Myocyte (in vitro differentiated cells): ENCODE results near the gene POU3F1. TPM values are rescaled to one million over a fixed set of nuclear protein-coding genes. Genes with fewer than 3 reads are reported as not detected.
A peak's percentile ranks its signal among the peaks of the same experiment; 100 is the strongest.
"Not testable (repeated sequence)": the region's sequence is repeated elsewhere in the genome, so short reads cannot be mapped to it uniquely, and the experiment has no call there.

Experiments used
- DNase-seq: peaks from one replicate; pipeline ENCODE4 v3.0.0-alpha.2; 2012; ENCODE audit warnings: low read depth
- total RNA-seq: library from RNA; depleted of rRNA; stranded (reverse); fragments of >200 nt; gene quantifications from 2 replicates; pipeline ENCODE4 v1.2.3, GENCODE V29; 2014

The POU3F1 gene
- total RNA-seq, 1 donor from 2014 or later: 0.21 TPM

DNA sequence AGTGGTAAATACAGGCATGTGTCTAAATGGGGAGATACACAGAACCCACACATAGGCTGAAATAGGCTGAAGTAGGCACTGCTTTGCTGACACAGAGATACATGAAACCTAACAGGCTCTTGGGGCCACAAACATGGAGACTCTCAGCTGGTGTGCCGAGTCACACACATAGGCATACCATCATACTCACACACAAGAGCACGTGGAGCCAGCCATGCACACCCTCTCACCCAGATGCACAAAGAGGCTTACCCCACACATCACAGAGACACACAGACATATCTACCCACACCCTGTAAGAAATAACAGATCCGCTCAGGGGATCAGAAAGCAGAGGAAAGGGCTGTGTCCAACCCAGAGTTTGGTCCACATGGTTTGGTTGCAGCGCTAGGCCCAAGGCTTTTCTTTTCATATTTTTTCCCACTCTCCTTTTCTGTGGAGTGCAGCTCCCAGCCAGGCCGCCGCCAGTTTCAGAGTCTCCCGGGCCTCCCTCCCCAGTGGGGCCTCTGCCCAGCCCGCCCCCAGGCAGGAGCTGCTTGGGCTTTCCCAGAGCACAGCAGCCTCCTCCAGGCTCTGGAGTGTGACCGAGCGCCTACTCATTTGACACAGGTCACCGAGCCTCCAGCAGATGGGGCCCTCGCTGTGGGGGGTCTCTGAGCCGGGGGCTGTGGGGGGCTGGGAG is 3.9 kb upstream of the POU3F1 start:
- no peak for DNase-seq

DNA sequence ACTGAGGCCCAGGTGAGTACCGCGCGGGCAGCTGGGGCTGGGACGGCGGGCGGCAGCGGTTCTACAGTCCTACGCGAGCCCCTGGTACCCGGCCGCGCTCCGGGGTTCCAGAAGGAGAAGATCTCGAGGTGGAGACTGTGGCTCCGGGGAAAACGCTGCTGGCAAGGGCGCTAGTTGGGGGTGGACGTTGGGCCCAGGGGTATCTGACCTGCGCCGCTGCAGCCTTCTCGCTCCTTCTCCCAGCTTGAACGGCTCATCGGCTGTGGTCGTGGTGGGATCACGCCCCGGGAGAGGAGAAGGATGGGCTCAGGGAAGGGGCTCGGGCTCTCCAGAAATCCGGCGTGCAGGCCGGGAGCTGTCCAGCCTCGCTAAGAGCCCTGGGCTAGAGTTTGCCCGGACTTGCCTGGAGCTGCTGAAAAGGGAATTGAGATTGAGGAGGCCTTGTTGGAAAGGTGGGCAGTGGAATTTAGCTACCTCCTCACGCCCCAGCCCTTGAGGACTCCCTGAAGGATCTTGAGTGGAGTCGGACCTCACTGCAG is 1.1 kb upstream of the POU3F1 start:
- peak; percentile 58 for DNase-seq

DNA sequence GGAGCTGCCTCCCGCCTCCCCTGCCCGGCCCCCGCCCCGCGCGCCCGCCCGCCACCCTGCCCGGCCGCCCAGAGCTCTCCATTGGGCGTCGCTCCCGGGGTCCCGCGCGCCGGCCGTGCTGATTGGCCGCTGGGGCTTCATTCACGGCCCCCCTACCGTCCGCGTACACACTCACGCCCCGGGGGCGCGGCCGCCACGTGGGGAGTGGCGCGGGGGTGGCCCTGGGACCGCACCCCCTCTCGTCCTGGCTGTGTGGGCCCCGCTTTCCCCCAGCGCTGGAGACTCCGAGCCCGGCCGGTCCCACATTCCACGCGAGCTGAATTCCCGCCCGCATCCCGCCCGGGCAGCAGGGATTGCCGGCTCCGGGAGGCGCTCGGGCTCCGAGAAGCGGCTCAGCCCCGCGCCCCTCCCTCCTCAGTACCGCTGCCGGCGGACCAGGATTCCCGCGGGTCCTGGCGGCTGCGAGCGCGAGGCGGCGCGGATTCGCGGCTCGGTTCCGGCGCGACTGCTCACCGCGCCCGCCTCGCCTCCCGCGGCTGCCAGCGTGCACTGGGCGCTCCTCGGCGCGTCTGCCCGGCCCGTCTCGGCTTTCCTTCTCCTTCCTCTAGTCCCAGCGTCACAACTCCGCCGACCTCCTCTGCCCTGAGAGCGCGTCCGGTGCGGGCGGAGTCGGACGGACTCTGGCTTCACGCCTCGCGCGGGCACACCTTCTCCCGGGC is 450 bp upstream of the POU3F1 start:
- peak; percentile 87 for DNase-seq

DNA sequence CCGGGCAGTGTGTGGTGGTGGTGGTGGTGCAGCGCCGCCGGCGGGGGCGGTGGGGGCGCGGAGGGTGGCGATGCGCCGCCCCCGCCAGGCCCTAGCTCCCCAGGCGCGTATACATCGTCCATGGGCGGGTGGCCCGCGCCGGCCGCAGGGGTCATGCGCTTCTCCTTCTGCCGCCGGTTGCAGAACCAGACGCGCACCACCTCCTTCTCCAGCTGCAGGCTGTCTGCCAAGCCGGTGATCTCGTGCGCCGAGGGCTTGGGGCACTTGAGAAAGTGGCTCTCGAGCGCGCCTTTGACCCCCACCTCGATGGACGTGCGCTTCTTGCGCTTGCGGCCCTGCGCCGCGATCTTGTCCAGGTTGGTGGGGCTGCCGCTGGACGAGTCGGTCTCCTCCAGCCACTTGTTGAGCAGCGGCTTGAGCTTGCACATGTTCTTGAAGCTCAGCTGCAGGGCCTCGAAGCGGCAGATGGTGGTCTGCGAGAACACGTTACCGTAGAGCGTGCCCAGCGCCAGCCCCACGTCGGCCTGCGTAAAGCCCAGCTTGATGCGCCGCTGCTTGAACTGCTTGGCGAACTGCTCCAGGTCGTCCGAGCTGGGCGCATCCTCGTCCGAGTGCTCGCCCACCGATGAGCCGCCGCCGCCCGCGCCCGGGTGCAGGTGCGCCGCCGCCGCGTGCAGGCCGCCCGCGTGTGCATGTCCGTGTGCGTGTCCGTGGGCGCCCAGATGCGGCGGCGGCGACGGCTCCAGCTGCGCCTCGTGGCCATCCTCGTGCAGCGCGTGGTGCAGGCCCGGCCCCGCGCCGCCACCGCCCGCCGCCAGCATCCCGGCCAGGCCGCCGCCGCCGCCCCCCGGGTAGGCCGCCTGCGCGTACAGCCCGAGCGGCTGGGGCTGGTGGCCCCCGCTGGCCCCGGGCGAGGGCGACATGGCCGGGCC is 926 bp downstream of the POU3F1 start:
- no peak for DNase-seq

DNA sequence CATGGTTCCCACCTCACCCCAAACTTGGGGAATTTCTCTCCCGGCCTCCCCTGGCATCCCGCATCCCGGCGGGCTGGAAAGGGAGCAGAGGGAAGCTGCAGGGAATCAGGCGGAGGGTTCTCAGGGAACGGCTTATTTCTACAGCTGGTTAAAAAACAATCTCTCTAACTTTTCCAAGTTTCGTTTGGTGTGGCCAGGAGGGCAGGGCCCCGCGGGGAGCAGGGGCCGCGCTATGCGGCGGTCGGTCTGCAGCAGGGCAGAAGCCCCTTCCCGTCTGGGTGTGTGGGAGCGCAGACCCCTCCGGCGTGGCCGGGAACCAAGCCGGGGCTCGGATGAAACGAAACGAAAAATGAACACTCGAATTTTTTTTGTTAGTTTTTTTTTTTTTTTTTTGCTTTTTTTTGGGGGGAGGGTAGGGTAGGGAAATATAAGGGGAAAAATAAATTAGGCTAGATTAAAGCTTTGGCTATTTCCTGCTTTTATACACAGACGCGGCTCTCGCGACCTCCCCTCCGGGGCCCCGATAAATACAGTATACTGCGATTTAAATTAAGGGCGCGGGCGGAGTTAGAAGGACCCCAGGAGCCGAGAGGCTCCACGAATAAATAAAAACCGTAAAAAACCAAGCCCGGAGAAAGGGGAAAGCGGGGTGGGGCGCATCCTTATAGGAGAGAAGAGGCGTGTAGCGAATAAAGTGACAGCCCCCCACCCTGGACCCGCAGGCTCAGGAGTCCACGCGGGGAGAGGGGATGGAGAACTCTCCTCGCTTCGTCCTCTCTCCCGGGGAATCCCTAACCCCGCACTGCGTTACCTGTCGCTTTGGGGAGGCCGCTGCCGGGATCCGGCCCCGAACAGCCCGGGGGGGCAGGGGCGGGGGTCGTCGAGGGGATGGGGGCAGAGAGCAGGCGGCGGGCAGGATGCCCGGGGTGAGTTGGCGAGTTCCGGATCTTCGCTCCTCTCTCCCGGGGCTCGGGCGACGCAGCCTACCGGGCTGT is 2.1 kb downstream of the POU3F1 start:
- no peak for DNase-seq

DNA sequence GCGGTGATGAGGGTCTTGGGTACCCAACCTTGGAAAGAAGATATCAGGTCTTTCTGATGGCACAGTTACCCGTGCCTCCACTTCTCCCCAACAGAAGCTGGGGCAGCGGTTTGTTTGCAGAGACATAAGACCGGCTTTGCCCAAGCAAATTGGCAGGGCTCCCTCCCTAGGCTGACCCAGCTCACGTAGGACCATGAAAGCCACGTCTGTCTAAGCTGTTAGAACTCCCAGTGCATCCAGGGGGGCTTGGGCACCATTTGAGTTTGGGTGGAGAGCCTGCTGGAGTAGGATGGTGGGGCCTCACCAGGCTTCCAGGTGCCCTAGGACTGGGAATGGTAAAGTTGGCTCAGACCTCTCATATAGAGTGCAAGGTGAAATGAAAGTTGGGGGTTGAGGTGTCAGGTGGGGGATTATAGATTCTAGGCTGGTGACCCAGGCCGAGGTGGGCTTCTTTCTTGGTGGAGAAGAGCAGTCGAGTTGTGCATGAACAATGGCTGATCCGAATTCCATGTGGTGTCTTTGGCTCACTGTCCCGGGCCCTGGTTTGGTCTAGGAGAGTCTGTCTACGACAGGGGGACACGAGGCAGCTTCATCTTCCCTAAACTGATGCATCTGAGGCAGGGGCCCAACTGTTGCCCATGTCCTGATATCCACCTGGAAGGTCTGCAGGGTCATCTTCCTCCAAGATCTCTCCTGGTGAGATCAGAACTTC is 3.4 kb downstream of the POU3F1 start:
- no peak for DNase-seq

DNA sequence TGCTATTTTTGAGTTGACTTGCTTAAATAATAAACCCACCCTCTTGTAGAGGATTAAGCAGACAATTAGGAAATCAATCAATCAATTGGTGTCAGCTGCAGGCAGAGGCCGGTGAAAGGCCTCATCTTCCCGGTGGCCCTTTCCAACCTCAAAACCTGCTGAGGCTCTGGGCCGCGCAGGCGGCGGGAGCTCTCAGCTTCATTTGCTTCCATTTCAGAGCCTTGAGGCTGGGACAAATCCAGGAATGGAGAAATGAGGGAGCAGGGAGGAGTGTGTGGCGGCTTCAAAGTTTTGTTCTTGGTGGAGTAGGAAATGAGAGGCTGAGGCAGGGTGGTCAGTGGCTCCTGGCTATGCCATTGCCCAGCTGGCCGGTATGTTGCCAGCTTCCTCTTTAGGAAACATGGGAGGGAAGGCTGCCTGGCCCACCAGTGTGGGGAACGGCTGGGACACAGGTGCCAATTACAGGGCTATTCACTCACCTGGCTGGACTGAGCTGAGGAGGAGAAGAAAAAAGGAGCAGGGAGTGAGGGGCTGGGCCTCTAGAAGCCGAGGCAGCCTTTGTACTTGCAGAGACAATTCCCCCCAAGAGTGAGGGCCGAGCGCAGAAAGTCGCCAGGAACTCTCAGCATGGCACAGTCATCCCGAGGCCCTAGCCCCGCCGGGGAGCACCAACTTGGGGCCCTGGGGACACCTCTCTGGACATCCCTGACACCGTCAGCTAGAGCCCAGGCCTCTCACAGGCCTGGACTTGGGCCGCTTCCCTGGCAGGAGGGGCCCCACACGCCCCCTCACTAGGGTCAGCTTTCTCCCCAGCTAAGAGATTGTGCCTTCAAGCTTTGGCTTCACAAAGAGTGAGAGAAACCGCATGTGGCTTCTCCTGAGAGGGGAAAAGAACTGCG is 4.4 kb downstream of the POU3F1 start:
- DNase-seq: no peak

DNA sequence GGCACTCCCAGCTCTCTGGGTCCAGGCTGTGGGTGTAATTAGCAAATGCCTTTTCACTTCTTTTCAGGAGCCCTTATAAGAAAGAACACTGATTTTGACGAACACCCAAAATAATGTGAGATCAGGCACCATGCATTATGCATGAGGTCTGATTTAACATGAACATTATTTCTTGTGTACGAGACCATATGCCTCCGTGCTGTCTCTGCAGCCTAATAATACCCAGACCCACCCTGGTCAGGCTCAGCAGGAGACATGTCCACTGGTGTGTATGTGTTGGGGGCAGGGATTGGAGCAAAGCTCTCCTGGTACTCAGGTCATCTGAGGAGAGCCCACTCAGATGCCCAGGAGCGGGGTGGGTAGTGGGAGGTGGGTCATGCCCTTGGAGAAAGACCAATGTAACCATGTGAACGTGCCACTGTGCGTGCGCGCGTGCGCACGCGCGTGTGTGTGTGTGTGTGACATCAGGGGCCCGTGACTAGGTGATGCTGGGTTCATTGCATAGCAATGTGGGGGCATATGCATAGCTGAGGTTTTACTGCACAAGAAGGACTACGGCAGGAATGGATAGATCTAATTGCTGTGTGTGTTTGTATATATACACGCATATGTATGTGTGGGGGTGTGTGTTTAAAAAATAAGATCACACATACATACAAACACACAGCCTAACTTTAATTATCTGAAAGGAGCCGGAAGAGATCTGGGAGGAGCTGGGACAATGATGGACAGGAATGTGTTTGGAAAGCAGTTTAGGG is 7.1 kb downstream of the POU3F1 start:
- DNase-seq: no peak

DNA sequence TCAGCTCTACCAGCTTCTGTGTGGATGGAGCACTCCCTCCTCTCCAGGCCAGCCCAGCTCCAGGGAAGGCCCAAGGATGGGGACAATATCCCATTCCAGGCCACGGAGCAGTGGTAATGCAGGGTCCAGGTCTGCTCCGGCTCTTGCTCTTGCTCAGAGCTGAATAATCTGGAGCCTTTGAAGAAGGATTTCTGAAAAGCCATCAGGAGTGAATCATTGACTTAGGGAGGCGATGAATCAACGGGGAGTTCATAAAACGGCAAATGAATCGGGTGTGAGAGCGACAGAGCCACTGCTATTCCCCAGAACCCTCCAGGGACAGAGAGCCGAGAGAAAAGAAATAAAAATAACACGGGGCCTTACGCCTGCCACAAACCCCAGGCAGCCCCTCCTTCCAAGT is 7.7 kb downstream of the POU3F1 start:
- DNase-seq: peak; percentile 56

DNA sequence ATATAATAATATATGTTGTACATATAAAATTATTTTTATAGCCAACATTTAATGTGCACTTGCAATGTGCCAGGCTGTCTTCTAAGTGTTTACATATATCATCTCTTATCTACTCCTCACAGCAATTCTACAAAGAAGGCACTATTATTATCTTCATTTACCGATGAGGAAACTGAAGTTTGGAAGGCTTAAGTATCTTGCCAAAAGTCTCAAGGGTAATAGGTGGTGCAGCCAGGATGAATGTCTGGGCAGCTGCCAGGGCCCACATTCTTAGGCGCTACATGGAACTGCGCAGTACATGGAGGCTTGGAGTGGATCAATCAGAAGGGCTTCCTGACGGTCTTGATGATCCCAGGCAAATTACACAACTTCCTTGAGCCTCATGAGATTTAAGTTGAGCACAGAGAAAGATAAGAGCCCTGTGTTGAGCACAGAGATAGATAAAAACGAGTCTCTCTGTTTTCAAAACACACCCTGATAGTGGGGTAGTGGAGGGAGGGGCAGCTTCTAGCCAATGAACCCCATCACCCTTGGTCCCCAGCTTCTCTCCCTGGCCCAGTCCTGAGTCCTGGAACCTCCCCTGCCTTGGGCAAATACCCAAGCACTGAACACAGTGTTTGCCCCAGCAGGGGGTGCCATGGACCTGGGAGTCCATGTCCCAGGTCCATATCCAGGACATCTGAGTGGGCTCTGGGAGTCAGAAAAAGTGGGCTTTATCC is 9.2 kb downstream of the POU3F1 start:
- no peak for DNase-seq

DNA sequence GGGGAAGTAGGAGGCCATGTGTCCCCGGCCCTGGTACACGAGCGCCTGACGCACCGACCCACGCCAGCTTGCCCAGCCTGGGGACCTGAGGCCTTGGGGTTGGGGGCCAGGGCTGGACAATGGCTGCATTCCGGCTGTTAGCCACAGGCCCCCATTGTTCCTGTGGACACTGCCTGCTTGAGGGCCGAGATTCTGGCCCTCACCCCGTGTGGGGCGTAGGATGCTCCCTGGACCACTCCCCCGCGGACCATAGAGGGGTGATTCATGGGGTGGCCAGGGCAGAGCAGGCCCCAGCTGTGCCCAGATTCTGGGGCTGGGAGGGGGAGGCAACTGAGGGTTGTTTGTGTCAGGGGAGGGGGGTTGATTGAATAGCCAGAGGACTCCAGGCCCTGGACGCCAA is 11.7 kb downstream of the POU3F1 start:
- no peak for DNase-seq

DNA sequence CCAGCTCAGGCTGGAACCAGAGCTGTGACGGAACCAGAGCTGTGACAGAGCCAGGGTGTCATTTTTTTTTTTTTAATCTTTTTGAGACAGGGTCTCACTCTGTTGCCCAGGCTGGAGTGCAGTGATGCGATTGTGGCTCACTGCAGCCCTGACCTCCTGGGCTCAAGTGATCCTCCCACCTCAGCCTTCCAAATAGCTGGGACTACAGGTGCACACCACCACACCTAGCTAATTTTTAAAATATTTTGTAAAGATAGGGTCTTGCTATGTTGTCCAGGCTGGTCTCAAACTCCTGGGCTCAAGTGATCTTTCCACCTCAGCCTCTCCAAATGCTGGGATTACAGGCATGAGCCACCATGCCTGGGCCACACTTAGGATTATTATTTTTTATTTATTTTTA is 13.6 kb downstream of the POU3F1 start:
- not testable (repeated sequence) for DNase-seq

DNA sequence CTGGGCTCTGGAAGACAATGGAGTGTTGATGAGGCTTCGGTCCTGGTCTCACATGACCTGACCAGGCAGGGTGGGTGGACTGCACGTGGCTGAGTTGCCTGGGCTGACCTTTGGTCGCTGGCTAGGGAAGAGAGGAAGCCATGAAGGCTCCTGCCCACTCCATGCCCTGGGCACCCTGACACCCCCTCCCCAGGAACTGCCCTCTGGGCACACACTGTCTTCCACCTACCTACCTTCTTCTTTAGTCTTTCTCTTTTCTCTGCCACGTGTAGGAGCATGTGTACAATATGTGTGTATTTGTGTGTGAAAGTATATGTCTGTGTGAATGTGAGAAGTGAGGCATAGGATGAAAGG is 15.1 kb downstream of the POU3F1 start:
- DNase-seq: no peak

DNA sequence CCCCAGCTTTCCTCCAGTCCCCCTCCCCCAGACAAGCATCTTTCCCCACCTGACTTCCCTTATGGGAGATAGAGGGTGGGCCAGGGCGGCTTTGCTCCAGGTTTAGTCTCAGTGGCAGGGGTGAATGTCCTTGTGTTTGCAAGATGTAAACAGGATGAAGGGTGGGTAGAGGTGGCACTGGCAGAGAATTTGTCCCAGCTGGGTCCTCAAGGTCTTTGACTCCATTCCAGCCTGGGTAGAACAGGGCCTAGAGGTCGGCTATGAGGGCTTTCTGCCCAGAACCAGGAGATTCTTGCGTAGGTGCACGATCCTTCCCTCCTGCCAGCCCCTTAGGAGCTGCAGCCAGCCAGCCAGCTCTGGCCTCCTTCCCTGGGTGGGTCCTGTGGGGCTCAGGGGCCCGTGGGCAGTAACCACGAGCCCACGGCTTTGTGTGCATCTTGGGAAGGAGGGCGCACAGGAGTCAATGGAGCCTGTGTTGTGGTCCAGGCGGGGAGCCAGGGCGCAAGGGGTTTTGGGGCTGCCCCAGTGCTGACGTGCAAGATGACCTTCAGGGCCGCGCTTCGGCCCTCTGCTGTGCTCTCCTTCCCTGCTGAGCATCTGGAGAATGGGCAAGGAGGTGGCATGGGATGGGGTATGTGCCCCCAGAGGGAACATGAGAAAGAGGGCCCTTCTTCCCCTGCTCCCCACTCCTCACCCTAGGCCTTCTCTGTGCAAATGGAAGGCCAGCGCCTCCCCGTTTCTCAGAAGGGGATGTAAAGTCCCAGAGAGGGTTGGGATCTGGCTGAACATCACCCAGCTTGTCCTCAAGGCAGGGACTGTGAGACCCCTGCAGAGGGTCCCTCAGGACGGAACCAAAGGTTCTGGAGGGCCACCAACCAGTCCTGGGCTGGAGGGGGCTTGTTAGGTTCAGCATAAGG is 15.7 kb downstream of the POU3F1 start:
- DNase-seq: no peak

DNA sequence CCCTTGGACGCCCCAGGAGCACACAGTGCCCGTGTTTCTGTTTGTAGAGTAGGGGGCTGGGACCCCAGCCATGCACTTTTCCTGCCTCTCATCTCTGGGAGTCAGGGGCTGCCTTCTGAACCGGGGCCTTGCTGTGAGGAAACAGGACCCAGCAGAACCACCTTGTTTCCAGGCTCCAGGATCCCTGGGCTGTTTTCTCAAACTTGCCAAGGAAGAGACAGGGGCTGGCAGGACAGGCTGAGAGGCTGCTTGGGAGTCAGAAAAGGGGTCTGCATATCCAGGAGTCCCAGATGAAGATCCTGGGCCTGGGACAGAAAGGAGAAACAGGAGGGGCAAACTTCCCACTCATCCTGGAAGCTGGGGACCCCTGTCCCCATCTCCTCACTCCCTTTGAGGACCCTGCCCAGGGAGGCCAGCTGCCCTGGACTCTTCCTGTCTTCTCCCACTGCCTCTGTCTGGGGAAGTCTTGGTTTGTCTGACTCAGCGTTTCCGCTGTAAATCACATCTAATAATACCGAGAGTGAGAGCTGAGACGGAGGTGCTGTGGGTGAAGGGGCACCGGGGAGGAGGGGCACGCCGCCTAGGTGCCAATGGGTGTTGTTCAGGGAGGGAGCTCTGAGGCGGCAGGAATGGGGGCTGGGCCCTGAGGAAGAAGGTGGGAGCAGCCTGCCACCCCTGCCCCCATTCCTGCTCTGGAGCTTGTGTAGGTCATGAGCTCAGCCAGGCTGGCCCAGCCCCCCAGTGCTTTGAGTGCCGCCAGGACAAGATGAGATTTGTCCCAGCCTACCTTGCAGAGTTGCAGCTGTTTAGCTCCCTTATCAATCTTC is 16.7 kb downstream of the POU3F1 start:
- DNase-seq: peak; percentile 76
